Adrenal gland (tissue), 12 donors: Measurements from ENCODE around the gene SLC5A5. TPM values are rescaled to one million over a fixed set of nuclear protein-coding genes. Genes with fewer than 3 reads are reported as not detected.
A peak's percentile ranks its signal among the peaks of the same experiment; 100 is the strongest.

Experiments
- DNase-seq, 7 donors: peaks; one replicate each; pipeline ENCODE4 v3.0.0-alpha.2; 2019 to 2020
- H3K27ac ChIP-seq, 5 donors: fragments of 200-600 bp; sonication (generic) in 4 of 5; 1 replicate in 3 of 5; 2 replicates in 2 of 5; pipeline versions ENCODE4 v1.5.1 to v1.8.0; 2016 to 2020; ENCODE audit warnings: mild to moderate bottlenecking in 1 of 5
- H3K27me3 ChIP-seq: fragments of 200-600 bp; 2 replicates; pipeline ENCODE4 v1.8.0; 2021
- H3K36me3 ChIP-seq, 2 donors: fragments of 200-600 bp; replicated peaks in 1 of 2; 1 replicate in 1 of 2; 2 replicates in 1 of 2; pipeline versions ENCODE4 v1.5.1 to v1.8.0; 2018 to 2022
- H3K4me1 ChIP-seq, 2 donors: fragments of 200-600 bp; replicated peaks in 1 of 2; 1 replicate in 1 of 2; 2 replicates in 1 of 2; pipeline versions ENCODE4 v1.5.1 to v1.8.0; 2018 to 2021
- H3K4me3 ChIP-seq, 4 donors: fragments of 200-600 bp; sonication (generic) in 3 of 4; one replicate each; pipeline ENCODE4 v1.5.1; 2016 to 2018
- H3K9me3 ChIP-seq, 3 donors: fragments of 200-600 bp; sonication (generic) in 1 of 3; replicated peaks in 1 of 3; 1 replicate in 2 of 3; 2 replicates in 1 of 3; pipeline versions ENCODE4 v1.5.1 to v1.8.0; 2016 to 2021
- POLR2A ChIP-seq, 2 donors: fragments of 450-650 bp; IDR thresholded peaks; one replicate each; pipeline ENCODE4 v1.6.1; 2017; ENCODE audit warnings: antibody characterized with exemption in 2 of 2, mild to moderate bottlenecking in 2 of 2, moderate library complexity in 1 of 2
- WGBS, 4 donors: extraction: QIAGEN DNeasy Blood & Tissue Kit in 2 of 4; methylation state at CpG; one replicate each; pipeline versions ENCODE4 v1.1.5 to v1.1.7; 2013 to 2017; 5-methylcytosine and 5-hydroxymethylcytosine counted together
- intact Hi-C, 2 donors: fragments of 100-400 bp; cut with DNase I; formaldehyde crosslinking; loops; one replicate each; pipeline versions ENCODE4 v1.14.1 to v1.15.0; 2022 to 2023
- polyA plus RNA-seq, 3 donors: library from polyadenylated mRNA; stranded (reverse); fragments of 200-250 nt in 2 of 3; fragments of 350-450 nt in 1 of 3; fragmentation: Illumina TruSeq in 1 of 3; extraction: RNeasy Lipid Tissue Mini Kit (QIAGEN cat#74804) in 1 of 3; gene quantifications; one replicate each; pipeline ENCODE4 v1.2.3, GENCODE V29; 2013 to 2014
- total RNA-seq, 9 donors: library from RNA; depleted of rRNA in 4 of 9; stranded (reverse); fragments of >200 nt in 4 of 9; fragments of 120-200 nt in 1 of 9; fragmentation: NEBNext Ultra II Directional in 1 of 9; extraction: Animal tissue kit (Norgen Biotek cat#: 25700) in 1 of 9; gene quantifications; one replicate each; pipeline versions ENCODE4 v1.1.0 to v1.2.4, GENCODE V29; 2013 to 2023
- TF ChIP-seq, protein P1 (sequence below), 6 experiments: fragments of 450-650 bp in 4 of 6; fragments of 200-600 bp in 2 of 6; sonication (generic) in 1 of 6; IDR thresholded peaks; 1 replicate in 5 of 6; 2 replicates in 1 of 6; pipeline versions ENCODE4 v1.5.1 to v1.8.0; 2016 to 2021; ENCODE audit warnings: antibody characterized with exemption in 6 of 6, mild to moderate bottlenecking in 2 of 6, moderate library complexity in 1 of 6
- donor health status: healthy with polysubstance abuse.
- donor health status: Bipolar disorder and iron deficiency.
- donor health status: DM: yes; HTN: yes; CAD: no.
- donor health status: DM: no; HTN: no; CAD: no.
- donor health status: DM: no; HTN: no; CAD: no.
- donor health status: DM: yes; HTN: yes; CAD: no.

SLC5A5 gene
- total and polyA plus RNA-seq, 12 donors, result 0.03 TPM; not detected in 11

DNA sequence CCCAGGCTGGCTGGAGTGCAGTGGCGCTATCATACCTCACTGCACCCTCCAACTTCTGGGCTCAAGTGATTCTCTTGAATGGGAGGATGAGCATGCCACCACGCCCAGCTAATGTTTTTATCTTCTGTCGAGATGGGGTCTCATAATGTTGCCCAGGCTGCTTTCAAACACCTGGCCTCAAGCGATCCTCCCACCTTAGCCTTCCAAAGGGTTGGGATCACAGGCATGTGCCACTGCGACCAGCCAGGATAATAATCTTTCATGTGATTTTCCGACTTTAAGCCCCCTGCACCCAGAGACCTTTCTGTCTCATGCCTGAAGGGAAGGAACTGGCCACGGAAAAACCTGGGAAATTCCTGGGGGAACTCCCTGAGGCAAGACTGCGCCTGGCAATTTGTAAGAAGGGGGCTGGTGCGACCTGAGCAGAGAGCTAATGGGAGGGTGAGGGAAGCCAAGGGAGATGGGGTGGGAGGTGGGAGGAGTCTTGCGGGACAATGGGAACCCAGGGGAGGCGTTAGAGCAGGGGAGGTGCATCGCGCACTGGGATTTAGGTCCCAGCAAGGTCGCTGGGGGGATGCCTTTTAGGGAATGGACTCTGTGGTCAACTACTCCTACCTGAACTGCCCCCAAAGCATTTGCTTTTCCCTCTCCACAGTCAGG lies 59.9 kb downstream of the SLC5A5 start:
- 25 to 33% (median 32%) methylated on average over 14 of the region's 14 CpGs for WGBS, 4 donors
- no peak for DNase-seq
- TF ChIP-seq, protein P1, sequence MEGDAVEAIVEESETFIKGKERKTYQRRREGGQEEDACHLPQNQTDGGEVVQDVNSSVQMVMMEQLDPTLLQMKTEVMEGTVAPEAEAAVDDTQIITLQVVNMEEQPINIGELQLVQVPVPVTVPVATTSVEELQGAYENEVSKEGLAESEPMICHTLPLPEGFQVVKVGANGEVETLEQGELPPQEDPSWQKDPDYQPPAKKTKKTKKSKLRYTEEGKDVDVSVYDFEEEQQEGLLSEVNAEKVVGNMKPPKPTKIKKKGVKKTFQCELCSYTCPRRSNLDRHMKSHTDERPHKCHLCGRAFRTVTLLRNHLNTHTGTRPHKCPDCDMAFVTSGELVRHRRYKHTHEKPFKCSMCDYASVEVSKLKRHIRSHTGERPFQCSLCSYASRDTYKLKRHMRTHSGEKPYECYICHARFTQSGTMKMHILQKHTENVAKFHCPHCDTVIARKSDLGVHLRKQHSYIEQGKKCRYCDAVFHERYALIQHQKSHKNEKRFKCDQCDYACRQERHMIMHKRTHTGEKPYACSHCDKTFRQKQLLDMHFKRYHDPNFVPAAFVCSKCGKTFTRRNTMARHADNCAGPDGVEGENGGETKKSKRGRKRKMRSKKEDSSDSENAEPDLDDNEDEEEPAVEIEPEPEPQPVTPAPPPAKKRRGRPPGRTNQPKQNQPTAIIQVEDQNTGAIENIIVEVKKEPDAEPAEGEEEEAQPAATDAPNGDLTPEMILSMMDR (IDR thresholded peaks at IDR 0.05), result no peak
- no peak for TF ChIP-seq POLR2A (IDR thresholded peaks at IDR 0.05)
- Histone ChIP-seq H3K4me3 (peak overlapping the region in 1 of 4 donors; percentile 84), H3K4me1 (peaks cover 7 to 17% of the 10 kb centered on the region in 2 donors), H3K36me3 (no peaks in the 10 kb centered on the region), H3K27me3 (no peaks in the 10 kb centered on the region), H3K9me3 (no peaks in the 10 kb centered on the region), H3K27ac (no peak overlapping the region)
- intact Hi-C loops, result loop anchor here (2.0 to 5.0 kb wide), 2 partner anchors 69 to 73 kb away; partner anchors contain the start of gene RPL18A (in 1 of the 2)

DNA sequence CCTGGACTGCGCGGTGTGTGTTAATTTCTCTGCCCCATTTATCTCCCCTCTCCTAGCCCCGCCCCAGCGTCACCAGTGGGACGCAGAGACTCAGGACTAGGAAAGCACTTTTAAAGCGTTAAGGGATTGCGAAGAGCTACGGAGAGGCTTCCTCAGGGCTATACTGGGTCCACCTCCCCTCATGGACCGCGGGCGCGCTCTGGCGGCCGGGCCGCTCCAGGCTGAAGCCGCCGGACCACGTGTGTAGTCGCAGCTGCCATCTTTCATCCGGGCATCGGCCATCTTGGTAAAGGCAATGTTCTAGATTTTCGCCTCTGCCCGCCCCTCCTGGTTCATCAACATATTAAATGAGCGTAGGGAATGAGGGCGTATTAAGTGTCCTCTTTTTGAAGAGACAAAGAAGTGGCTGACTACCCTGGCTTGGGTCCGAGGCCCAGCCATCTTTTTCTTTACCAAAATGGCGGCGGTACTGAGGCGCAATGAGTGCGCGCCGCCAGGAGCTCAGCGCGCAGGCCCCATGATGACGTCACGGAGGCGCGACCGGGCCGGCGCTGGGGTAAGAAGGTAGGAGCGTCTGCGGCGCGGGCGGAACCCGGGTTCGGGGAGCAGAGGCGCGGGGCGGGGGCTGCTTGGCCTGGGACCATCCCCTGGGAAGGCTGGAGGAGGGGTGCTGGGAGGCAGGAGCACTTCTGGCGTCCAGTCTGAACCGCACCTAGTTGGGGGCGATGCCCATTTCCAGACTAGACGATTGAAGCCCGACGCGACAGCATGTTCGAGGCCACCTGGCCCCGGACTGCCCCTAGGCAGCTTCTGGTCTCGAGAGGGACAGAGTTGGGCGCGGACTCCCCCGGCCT lies 61.0 kb downstream of the SLC5A5 start, which contains the start of gene CCDC124:
TSS of gene CCDC124 (plus strand) at position 531 of the 854 bp plus-strand sequence. CDS start 3,406 bp downstream, outside the sequence.
- peak; percentile 45 to 57 for TF ChIP-seq POLR2A (IDR thresholded peaks at IDR 0.05)
- TF ChIP-seq, protein P1 (IDR thresholded peaks at IDR 0.05), result peak; percentile 67 to 97 (median 93)
- no peaks in the 10 kb centered on the region for H3K27me3 ChIP-seq
- 0 to 1% (median 0%) methylated on average over 34 to 64 of the region's 64 CpGs for WGBS, 4 donors
- no peaks in the 10 kb centered on the region for H3K36me3 ChIP-seq
- intact Hi-C loops, result loop anchor here (2.0 to 5.0 kb wide), 2 partner anchors 70 to 74 kb away; partner anchors contain the start of gene RPL18A (in 1 of the 2)
- DNase-seq, result peak; percentile 91 to 95 (median 91)
- H3K9me3 ChIP-seq, result no peaks in the 10 kb centered on the region
- peak within 1 kb of the TSS; percentile 62 to 84 (median 81) for H3K4me3 ChIP-seq
- peaks cover 7 to 17% of the 10 kb centered on the region in 2 donors for H3K4me1 ChIP-seq
- H3K27ac ChIP-seq, result peak within 1 kb of the TSS; percentile 27 to 95 (median 87)

- intact Hi-C loops, result loop anchor here (2.0 to 5.0 kb wide), 2 partner anchors 71 to 75 kb away; partner anchors contain the start of gene RPL18A (in 1 of the 2)
- no peak for TF ChIP-seq POLR2A (IDR thresholded peaks at IDR 0.05)
- TF ChIP-seq, protein P1 (IDR thresholded peaks at IDR 0.05), result no peak
- peaks cover 7 to 17% of the 10 kb centered on the region in 2 donors for H3K4me1 ChIP-seq
- no peak for DNase-seq
- 19 to 26% (median 25%) methylated on average over 19 of the region's 19 CpGs for WGBS, 4 donors
- no peaks in the 10 kb centered on the region for H3K27me3 ChIP-seq
- H3K27ac ChIP-seq, result no peak overlapping the region
- no peaks in the 10 kb centered on the region for H3K9me3 ChIP-seq
- peaks cover 0 to 1% of the 10 kb centered on the region in 2 donors for H3K36me3 ChIP-seq
- H3K4me3 ChIP-seq, result peak overlapping the region; percentile 62 to 84 (median 81)
These were observed 61.8 kb downstream of the SLC5A5 start for GRCh38 chr19:17933414-17934129.
